RWPE2 (cell line): ENCODE measurements around the gene NDUFA12.

Experiments used
- ATAC-seq: fragments of 200-7000 bp; cut with Tn5 transposase; 3 replicates; pipeline ENCODE4 v1.9.1; 2021; ENCODE audit warnings: low read depth
- DNase-seq: peaks from one replicate; pipeline ENCODE4 v3.0.0-alpha.2; 2020; ENCODE audit warnings: low spot score
- H3K27ac ChIP-seq: fragments of 450-650 bp; 2 replicates; pipeline ENCODE4 v1.5.1; 2017; ENCODE audit warnings: mild to moderate bottlenecking; ENCODE audit not compliant: poor library complexity, severe bottlenecking
- H3K27me3 ChIP-seq: fragments of 250-450 bp; sonication (Bioruptor Pico); 2 replicates; pipeline ENCODE4 v1.5.1; 2021; ENCODE audit warnings: mild to moderate bottlenecking, moderate library complexity; ENCODE audit not compliant: insufficient read depth, poor library complexity, severe bottlenecking
- H3K36me3 ChIP-seq: fragments of 250-450 bp; sonication (Bioruptor Pico); 2 replicates; pipeline ENCODE4 v1.5.1; 2020; ENCODE audit warnings: low read depth, mild to moderate bottlenecking, moderate library complexity
- H3K4me1 ChIP-seq: fragments of 250-450 bp; sonication (Bioruptor Pico); 2 replicates; pipeline ENCODE4 v1.5.1; 2021; ENCODE audit warnings: mild to moderate bottlenecking, moderate library complexity; ENCODE audit not compliant: insufficient read depth, poor library complexity, severe bottlenecking
- H3K4me3 ChIP-seq: fragments of 250-450 bp; sonication (Bioruptor Pico); 2 replicates; pipeline ENCODE4 v1.5.1; 2021; ENCODE audit warnings: mild to moderate bottlenecking, moderate library complexity; ENCODE audit not compliant: severe bottlenecking
- H3K9me3 ChIP-seq: fragments of 250-450 bp; sonication (Bioruptor Pico); 2 replicates; pipeline ENCODE4 v1.5.1; 2021; ENCODE audit warnings: mild to moderate bottlenecking, moderate library complexity; ENCODE audit not compliant: severe bottlenecking
- TF ChIP-seq, protein P1 (sequence below): fragments of 450-650 bp; IDR thresholded peaks from one replicate; pipeline ENCODE4 v1.5.1; 2017; ENCODE audit warnings: mild to moderate bottlenecking, moderate library complexity; ENCODE audit not compliant: poor library complexity, severe bottlenecking

NDUFA12 gene

DNA sequence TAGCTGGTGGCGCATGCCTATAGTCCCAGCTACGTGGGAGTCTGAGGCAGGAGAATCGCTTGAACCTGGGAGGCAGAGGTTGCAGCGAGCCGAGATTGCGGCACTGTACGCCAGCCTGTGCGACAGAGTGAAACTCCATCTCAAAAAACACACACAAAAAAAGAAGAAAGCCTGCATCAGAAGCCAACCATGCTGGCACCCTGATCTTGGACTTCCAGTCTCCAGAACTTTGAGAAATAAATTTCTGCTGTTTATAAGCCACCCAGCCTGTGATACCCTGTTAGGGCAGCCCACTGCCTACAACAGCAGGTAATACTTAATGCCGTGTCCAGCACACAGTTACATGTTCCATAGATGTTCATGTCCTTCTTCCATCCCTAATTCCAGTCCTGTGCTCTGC lies 62.7 kb downstream of the NDUFA12 start:
- TF ChIP-seq, protein P1, sequence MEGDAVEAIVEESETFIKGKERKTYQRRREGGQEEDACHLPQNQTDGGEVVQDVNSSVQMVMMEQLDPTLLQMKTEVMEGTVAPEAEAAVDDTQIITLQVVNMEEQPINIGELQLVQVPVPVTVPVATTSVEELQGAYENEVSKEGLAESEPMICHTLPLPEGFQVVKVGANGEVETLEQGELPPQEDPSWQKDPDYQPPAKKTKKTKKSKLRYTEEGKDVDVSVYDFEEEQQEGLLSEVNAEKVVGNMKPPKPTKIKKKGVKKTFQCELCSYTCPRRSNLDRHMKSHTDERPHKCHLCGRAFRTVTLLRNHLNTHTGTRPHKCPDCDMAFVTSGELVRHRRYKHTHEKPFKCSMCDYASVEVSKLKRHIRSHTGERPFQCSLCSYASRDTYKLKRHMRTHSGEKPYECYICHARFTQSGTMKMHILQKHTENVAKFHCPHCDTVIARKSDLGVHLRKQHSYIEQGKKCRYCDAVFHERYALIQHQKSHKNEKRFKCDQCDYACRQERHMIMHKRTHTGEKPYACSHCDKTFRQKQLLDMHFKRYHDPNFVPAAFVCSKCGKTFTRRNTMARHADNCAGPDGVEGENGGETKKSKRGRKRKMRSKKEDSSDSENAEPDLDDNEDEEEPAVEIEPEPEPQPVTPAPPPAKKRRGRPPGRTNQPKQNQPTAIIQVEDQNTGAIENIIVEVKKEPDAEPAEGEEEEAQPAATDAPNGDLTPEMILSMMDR: no peak

DNA sequence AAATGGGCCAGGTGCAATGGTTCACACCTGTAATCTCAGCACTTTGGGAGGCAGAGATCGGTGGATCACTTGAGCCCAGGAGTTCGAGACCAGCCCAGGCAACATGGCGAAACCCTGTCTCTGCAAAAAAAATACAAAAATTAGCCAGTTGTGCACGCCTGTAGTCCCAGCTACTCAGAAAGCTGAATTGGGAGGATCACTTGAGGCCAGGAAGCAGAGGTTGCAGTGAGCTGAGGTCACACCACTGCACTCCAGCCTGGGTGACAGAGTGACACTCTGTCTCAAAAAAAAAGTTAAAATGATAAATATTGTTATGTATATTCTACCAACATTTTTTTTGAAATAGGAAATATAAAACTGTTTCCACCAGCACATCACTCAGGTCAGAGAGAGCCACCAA lies 64.9 kb downstream of the NDUFA12 start:
- Histone ChIP-seq H3K27me3 (no peaks in the 10 kb centered on the region), H3K36me3 (no peaks in the 10 kb centered on the region), H3K9me3 (no peaks in the 10 kb centered on the region), H3K4me3 (no peak overlapping the region), H3K4me1 (peaks cover 14% of the 10 kb centered on the region), H3K27ac (no peak overlapping the region)
- ATAC-seq (no peak), DNase-seq (no peak)
- TF ChIP-seq, protein P1: no peak

More for the DNA sequence above, 62.7 kb downstream of the NDUFA12 start:
- no peaks in the 10 kb centered on the region for H3K27me3 ChIP-seq
- DNase-seq: no peak
- H3K4me1 ChIP-seq: peaks cover 14% of the 10 kb centered on the region
- ATAC-seq: no peak
- H3K4me3 ChIP-seq: no peak overlapping the region
- no peaks in the 10 kb centered on the region for H3K36me3 ChIP-seq
- peak overlapping the region; percentile 43 for H3K27ac ChIP-seq
- H3K9me3 ChIP-seq: no peaks in the 10 kb centered on the region

DNA sequence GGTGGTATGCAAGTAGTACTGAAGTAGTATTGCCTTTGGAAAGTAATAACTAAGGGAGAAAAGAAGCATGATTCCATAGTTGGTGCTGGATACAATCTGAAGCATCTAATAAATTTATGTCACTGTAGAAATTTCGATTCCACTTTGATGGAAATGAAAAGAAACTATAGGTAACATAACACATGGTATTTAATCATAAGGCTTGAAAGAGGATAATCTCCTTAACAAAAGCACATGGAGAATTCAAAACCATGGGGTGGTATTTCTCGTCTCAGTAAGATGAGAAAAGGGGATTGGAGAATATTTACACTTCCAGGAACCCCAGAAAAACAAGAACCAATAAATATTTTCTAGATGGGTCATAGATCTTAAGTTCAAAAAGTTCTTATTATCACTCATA lies 72.7 kb downstream of the NDUFA12 start:
- no peak for DNase-seq
- no peak overlapping the region for H3K27ac ChIP-seq
- no peaks in the 10 kb centered on the region for H3K9me3 ChIP-seq
- H3K27me3 ChIP-seq: no peaks in the 10 kb centered on the region
- H3K36me3 ChIP-seq: no peaks in the 10 kb centered on the region
- no peaks in the 10 kb centered on the region for H3K4me1 ChIP-seq
- TF ChIP-seq, protein P1: no peak
- no peak overlapping the region for H3K4me3 ChIP-seq
- no peak for ATAC-seq

DNA sequence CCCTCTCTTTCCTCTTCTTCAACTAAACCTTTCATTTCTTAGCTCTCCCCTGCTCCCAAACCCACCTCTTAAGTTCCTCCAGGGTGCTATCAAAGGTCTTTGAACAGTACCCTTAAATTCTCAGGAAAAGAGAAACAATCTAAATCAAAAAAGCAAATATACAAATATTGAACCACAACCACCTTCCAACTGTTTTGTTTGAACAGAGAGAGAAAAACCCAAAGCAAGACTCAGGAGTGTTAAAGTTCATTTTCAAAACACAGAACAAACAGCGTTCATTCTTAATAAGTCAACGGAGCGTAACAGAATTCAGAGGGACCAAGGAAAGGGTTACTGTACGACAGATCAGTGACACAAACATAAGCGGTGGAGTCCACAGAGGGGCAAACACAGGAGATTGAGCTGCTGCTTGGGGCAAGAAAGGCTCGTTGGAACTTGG lies 73.3 kb downstream of the NDUFA12 start:
- DNase-seq (no peak), ATAC-seq (no peak)
- no peaks in the 10 kb centered on the region for H3K36me3 ChIP-seq
- H3K4me3 ChIP-seq: no peak overlapping the region
- no peaks in the 10 kb centered on the region for H3K9me3 ChIP-seq
- H3K4me1 ChIP-seq: no peaks in the 10 kb centered on the region
- H3K27ac ChIP-seq: no peak overlapping the region
- no peaks in the 10 kb centered on the region for H3K27me3 ChIP-seq
- TF ChIP-seq, protein P1: no peak

DNA sequence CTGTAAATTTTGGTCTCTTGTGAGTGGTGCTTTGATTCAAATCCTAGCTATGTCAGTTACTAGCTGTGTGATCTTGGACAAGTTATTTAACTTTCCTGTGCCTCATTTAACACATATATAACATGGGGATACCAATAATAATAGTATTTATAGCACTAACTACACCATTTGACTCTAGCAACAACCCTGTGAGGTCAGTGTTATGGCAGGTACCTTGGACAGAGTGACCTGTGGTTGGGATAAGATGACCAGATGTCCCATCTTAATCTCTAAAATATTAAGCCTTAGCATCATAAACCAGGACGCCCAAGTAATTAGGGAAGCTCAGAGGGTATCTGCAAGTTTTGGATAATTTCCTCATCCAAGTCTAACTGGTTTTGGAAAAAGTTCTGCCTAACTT lies 73.7 kb downstream of the NDUFA12 start:
- Histone ChIP-seq H3K27me3 (no peaks in the 10 kb centered on the region), H3K27ac (no peak overlapping the region), H3K36me3 (no peaks in the 10 kb centered on the region), H3K4me1 (no peaks in the 10 kb centered on the region), H3K9me3 (no peaks in the 10 kb centered on the region), H3K4me3 (no peak overlapping the region)
- DNase-seq (no peak), ATAC-seq (no peak)
- TF ChIP-seq, protein P1: no peak
